ENCODE data around the gene ZBTB20. TPM values are rescaled to one million over a fixed set of nuclear protein-coding genes. Genes with fewer than 3 reads are reported as not detected.

ZBTB20 gene
- total RNA-seq, 1 experiment from 2014 or later = 12.8 TPM

DNA sequence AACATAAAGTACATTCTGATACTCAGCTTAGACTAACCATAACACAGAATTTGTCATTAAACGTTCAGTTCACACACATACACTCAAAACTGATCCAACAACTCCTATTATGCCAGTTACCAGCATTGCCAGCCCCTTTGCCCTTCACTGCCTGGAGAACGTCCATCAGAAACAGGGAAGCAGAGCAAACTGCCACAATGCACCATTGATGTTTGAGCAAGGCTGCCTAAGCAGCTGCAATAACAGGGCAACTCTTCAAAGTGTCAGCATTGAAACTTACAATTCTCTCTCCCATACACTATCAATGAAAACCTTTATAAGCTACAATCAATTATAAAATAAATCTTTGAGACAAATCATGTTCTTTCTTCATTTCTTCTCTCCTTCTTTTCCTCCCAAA is 85.1 kb downstream of the ZBTB20 start:
- DNase-seq = no peak
- Mint-ChIP-seq H3K36me3 (ENCODE audit: insufficient read depth, unreplicated experiment) (no peaks in the 10 kb centered on the region), H3K9me3 (ENCODE audit: unreplicated experiment) (no peaks in the 10 kb centered on the region), H3K4me3 (ENCODE audit: unreplicated experiment) (no peak overlapping the region), H3K27ac (ENCODE audit: unreplicated experiment) (no peak overlapping the region), H3K4me1 (ENCODE audit: low read depth, unreplicated experiment) (no peaks in the 10 kb centered on the region), H3K27me3 (ENCODE audit: insufficient read depth, unreplicated experiment) (peaks cover 20% of the 10 kb centered on the region)
- ChIA-PET CTCF (no interaction called here), POLR2A (no interaction called here)
- Histone ChIP-seq H3K36me3 (ENCODE audit: control insufficient read depth, insufficient read depth, low read length) (no peaks in the 10 kb centered on the region), H3K9me3 (no peaks in the 10 kb centered on the region), H3K27me3 (replicated peaks; ENCODE audit: control insufficient read depth, insufficient read depth, low read length) (no peaks in the 10 kb centered on the region), H3K4me3 (ENCODE audit: low read depth, low read length) (no peak overlapping the region), H3K4me1 (no peaks in the 10 kb centered on the region)
- intact Hi-C loops (cut with micrococcal nuclease; ENCODE audit: unreplicated experiment) = no loop called here
- no TSS peak for BruUV-seq (replicated peaks)
- TF ChIP-seq CTCF (IDR thresholded peaks at IDR 0.05; ENCODE audit: insufficient read depth in 1 of 2, low read depth in 1 of 2, low read length in 1 of 2, severe bottlenecking in 1 of 2, unreplicated experiment in 1 of 2) = no peak

GRCh38 chr3:115052906-115053305 is 94.2 kb downstream of the ZBTB20 start:
- Histone ChIP-seq H3K9me3 (no peaks in the 10 kb centered on the region), H3K36me3 (ENCODE audit: control insufficient read depth, insufficient read depth, low read length) (no peaks in the 10 kb centered on the region), H3K4me1 (no peaks in the 10 kb centered on the region), H3K27me3 (replicated peaks; ENCODE audit: control insufficient read depth, insufficient read depth, low read length) (no peaks in the 10 kb centered on the region), H3K4me3 (ENCODE audit: low read depth, low read length) (no peak overlapping the region)
- no TSS peak for BruUV-seq (replicated peaks)
- Mint-ChIP-seq H3K9me3 (ENCODE audit: unreplicated experiment) (no peaks in the 10 kb centered on the region), H3K27ac (ENCODE audit: unreplicated experiment) (no peak overlapping the region), H3K27me3 (ENCODE audit: insufficient read depth, unreplicated experiment) (peaks cover 8% of the 10 kb centered on the region), H3K4me1 (ENCODE audit: low read depth, unreplicated experiment) (no peaks in the 10 kb centered on the region), H3K4me3 (ENCODE audit: unreplicated experiment) (no peak overlapping the region), H3K36me3 (ENCODE audit: insufficient read depth, unreplicated experiment) (no peaks in the 10 kb centered on the region)
- intact Hi-C loops (cut with micrococcal nuclease; ENCODE audit: unreplicated experiment) = no loop called here
- no peak for TF ChIP-seq CTCF (IDR thresholded peaks at IDR 0.05; ENCODE audit: insufficient read depth in 1 of 2, low read depth in 1 of 2, low read length in 1 of 2, severe bottlenecking in 1 of 2, unreplicated experiment in 1 of 2)
- ChIA-PET POLR2A (no interaction called here), CTCF (no interaction called here)
- DNase-seq = no peak

- no peaks in the 10 kb centered on the region for H3K9me3 ChIP-seq
- Mint-ChIP-seq H3K9me3 (ENCODE audit: unreplicated experiment) (no peaks in the 10 kb centered on the region), H3K4me1 (ENCODE audit: low read depth, unreplicated experiment) (no peaks in the 10 kb centered on the region), H3K27ac (ENCODE audit: unreplicated experiment) (no peak overlapping the region), H3K27me3 (ENCODE audit: insufficient read depth, unreplicated experiment) (no peaks in the 10 kb centered on the region), H3K36me3 (ENCODE audit: insufficient read depth, unreplicated experiment) (no peaks in the 10 kb centered on the region), H3K4me3 (ENCODE audit: unreplicated experiment) (no peak overlapping the region)
- H3K4me3 ChIP-seq (ENCODE audit: low read depth, low read length) = no peak overlapping the region
- DNase-seq = no peak
- no TSS peak for BruUV-seq (replicated peaks)
- no peaks in the 10 kb centered on the region for H3K27me3 ChIP-seq (replicated peaks; ENCODE audit: control insufficient read depth, insufficient read depth, low read length)
- H3K4me1 ChIP-seq = no peaks in the 10 kb centered on the region
- intact Hi-C loops (cut with micrococcal nuclease; ENCODE audit: unreplicated experiment) = no loop called here
- TF ChIP-seq CTCF (IDR thresholded peaks at IDR 0.05; ENCODE audit: insufficient read depth in 1 of 2, low read depth in 1 of 2, low read length in 1 of 2, severe bottlenecking in 1 of 2, unreplicated experiment in 1 of 2) = no peak
- ChIA-PET POLR2A (interaction anchor here (0.9 kb wide), 1 partner anchor 101 kb away, joined by 7 read pairs; no protein-coding TSS in a partner anchor), CTCF (no interaction called here)
- H3K36me3 ChIP-seq (ENCODE audit: control insufficient read depth, insufficient read depth, low read length) = no peaks in the 10 kb centered on the region
These were observed 104.7 kb downstream of the ZBTB20 start for GRCh38 chr3:115042351-115042750.

Measured in Caco-2 (cell line).